PFSK-1 (cell line): ENCODE measurements around the gene MMP8.

Experiments used
- FOXP2 ChIP-seq: optimal IDR thresholded peaks from 2 replicates; pipeline ENCODE3; 2011; ENCODE audit warnings: borderline replicate concordance, control low read depth, inconsistent platforms; ENCODE audit not compliant: insufficient read depth; ENCODE audit errors: extremely low read length, extremely low read depth
- POLR2AphosphoS5 ChIP-seq: IDR thresholded peaks from 2 replicates; pipeline ENCODE4 v1.6.1; 2012; ENCODE audit warnings: low read depth, mild to moderate bottlenecking, control low read depth, low read length, moderate library complexity
- SIN3A ChIP-seq: IDR thresholded peaks from 2 replicates; pipeline ENCODE4 v1.6.1; 2012; ENCODE audit warnings: mild to moderate bottlenecking, low read length, moderate library complexity, borderline replicate concordance; ENCODE audit not compliant: insufficient read depth
- TAF1 ChIP-seq: IDR thresholded peaks from 2 replicates; pipeline ENCODE4 v1.6.1; 2012; ENCODE audit warnings: low read length, control low read depth, borderline replicate concordance; ENCODE audit not compliant: insufficient read depth
- TF ChIP-seq, protein P1 (sequence below), 2 experiments: IDR thresholded peaks; 2 replicates each; pipeline versions ENCODE4 v1.6.1 to v1.8.0; 2011 to 2012; ENCODE audit warnings: low read depth in 2 of 2, low read length in 2 of 2, control low read depth in 1 of 2, inconsistent platforms in 1 of 2, mild to moderate bottlenecking in 1 of 2, moderate library complexity in 1 of 2; ENCODE audit not compliant: insufficient read depth in 1 of 2

Gene MMP8

DNA sequence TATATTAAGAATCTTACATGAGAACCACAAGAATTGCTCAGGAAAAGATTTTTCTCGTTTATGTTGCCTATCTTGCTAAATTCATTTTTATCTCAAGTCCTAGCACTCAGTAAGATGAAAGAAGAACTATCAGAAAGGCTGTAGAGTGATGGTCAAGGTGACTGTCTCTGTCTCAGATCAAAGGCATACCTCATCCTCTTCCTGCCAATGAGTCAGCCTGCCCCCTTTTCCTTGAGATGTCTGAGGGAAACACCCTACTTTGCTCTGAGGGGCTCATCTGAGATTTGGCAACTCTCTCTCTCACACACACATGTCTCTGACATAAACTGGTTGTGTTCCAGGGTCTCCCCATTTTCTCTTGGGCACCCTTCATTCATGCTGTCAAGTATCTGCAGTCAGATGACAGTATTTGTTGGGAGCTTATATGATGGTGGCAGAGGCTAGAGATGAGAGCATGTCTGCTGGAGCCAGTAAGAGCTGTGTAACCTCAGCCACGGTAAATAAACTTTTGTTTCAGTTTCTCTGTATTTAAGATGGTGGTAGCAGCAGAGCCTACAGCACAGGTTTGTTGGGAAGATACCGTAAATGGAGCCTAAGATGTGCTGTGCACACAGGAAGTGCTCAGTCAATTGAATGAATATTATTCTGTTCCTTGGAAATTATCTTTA, 20.8 kb downstream of the MMP8 start:
- TF ChIP-seq, protein P1, sequence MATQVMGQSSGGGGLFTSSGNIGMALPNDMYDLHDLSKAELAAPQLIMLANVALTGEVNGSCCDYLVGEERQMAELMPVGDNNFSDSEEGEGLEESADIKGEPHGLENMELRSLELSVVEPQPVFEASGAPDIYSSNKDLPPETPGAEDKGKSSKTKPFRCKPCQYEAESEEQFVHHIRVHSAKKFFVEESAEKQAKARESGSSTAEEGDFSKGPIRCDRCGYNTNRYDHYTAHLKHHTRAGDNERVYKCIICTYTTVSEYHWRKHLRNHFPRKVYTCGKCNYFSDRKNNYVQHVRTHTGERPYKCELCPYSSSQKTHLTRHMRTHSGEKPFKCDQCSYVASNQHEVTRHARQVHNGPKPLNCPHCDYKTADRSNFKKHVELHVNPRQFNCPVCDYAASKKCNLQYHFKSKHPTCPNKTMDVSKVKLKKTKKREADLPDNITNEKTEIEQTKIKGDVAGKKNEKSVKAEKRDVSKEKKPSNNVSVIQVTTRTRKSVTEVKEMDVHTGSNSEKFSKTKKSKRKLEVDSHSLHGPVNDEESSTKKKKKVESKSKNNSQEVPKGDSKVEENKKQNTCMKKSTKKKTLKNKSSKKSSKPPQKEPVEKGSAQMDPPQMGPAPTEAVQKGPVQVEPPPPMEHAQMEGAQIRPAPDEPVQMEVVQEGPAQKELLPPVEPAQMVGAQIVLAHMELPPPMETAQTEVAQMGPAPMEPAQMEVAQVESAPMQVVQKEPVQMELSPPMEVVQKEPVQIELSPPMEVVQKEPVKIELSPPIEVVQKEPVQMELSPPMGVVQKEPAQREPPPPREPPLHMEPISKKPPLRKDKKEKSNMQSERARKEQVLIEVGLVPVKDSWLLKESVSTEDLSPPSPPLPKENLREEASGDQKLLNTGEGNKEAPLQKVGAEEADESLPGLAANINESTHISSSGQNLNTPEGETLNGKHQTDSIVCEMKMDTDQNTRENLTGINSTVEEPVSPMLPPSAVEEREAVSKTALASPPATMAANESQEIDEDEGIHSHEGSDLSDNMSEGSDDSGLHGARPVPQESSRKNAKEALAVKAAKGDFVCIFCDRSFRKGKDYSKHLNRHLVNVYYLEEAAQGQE (IDR thresholded peaks at IDR 0.05; ENCODE audit: insufficient read depth in 1 of 2, low read depth in 2 of 2, low read length in 2 of 2): no peak
- TF ChIP-seq TAF1 (no peak), POLR2AphosphoS5 (no peak), SIN3A (no peak), FOXP2 (no peak)

DNA sequence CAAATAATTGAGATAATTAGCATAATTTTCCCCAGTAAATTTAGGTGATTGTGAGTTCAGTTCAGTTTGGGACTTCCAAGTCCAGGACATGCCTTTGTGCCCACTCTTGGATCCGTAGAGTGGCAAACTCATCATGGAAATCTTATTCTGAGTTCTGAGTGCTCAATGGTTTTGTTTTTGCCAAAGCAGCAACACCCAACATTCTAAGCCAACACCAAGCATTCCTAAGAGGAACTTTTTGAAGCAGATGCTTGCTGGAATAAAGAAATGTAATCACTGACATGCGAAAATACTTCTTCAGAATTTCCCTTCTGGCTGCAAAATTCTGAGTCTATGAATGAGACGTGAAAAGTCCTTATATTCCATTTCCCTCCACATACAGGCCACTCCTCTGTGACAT, 29.6 kb downstream of the MMP8 start:
- TF ChIP-seq, protein P1 (IDR thresholded peaks at IDR 0.05; ENCODE audit: insufficient read depth in 1 of 2, low read depth in 2 of 2, low read length in 2 of 2): no peak
- TF ChIP-seq FOXP2 (no peak), POLR2AphosphoS5 (no peak), TAF1 (no peak), SIN3A (no peak)

DNA sequence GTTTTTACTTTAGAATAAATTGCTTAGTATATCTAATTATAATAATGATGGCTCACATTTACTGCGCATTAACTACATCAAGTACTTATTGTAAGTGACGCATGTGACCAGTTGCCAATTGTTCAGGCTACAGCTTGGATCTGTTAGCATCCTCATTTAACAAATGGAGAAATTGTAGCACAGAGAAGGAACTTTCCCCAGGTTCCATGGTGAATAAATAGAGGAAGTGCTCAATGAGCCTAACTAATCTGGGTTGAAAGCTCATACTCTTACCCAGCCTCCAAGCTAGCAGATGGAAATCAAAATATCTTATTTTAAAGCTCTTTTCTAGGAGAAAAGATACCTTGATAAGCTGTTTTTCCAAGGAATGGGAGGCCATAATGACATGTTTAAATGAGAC, 39.0 kb downstream of the MMP8 start:
- no peak for TF ChIP-seq POLR2AphosphoS5
- TF ChIP-seq FOXP2: no peak
- TF ChIP-seq SIN3A: no peak
- TF ChIP-seq, protein P1 (IDR thresholded peaks at IDR 0.05; ENCODE audit: insufficient read depth in 1 of 2, low read depth in 2 of 2, low read length in 2 of 2): no peak
- TF ChIP-seq TAF1: no peak

DNA sequence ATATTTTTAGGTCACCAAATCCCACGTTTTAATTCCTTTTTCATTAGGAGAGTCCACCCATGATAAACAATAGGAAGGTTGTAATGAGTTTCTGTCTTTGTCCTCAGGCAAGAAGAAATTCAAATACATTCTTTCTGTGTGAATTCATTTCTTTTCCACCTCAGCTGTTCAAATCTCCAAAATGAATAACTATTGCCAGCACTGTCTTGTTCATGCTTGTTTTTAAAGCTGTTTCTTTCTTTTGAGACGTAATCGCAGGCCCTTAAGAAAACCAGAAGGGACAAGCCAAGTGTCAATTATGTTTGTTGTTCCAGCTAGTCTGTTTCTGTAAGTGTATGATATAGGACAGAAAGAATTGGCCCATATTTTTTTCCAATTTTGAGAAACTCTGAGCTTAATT, 39.4 kb downstream of the MMP8 start:
- TF ChIP-seq POLR2AphosphoS5 (no peak), TAF1 (no peak), FOXP2 (no peak), SIN3A (no peak)
- TF ChIP-seq, protein P1 (IDR thresholded peaks at IDR 0.05; ENCODE audit: insufficient read depth in 1 of 2, low read depth in 2 of 2, low read length in 2 of 2): no peak
